Aorta (tissue), 5 donors: ENCODE results near the gene IL16. TPM values are rescaled to one million over a fixed set of nuclear protein-coding genes. Genes with fewer than 3 reads are reported as not detected.

Experiments
- ATAC-seq: fragments of 200-7000 bp; cut with Tn5 transposase; one replicate; pipeline ENCODE4 v1.9.1; 2022; ENCODE audit warnings: moderate library complexity; ENCODE audit not compliant: low FRiP score
- DNase-seq, 2 donors: peaks; one replicate each; pipeline ENCODE4 v3.0.0-alpha.2; 2020
- H3K27ac ChIP-seq, 2 donors: one replicate each; pipeline ENCODE4 v1.5.1; 2013; ENCODE audit warnings: low read length in 2 of 2, mild to moderate bottlenecking in 2 of 2, moderate library complexity in 2 of 2, control low read depth in 1 of 2, inconsistent platforms in 1 of 2, low read depth in 1 of 2
- H3K27me3 ChIP-seq, 2 donors: one replicate each; pipeline ENCODE4 v1.6.1; 2013; ENCODE audit warnings: control low read depth in 1 of 2, low read length in 1 of 2, mild to moderate bottlenecking in 1 of 2, moderate library complexity in 1 of 2; ENCODE audit not compliant: insufficient read depth in 2 of 2, control insufficient read depth in 1 of 2
- H3K36me3 ChIP-seq, 2 donors: one replicate each; pipeline ENCODE4 v1.6.1; 2013; ENCODE audit warnings: control low read depth in 1 of 2, low read length in 1 of 2, mild to moderate bottlenecking in 1 of 2; ENCODE audit not compliant: insufficient read depth in 2 of 2, control insufficient read depth in 1 of 2
- H3K4me1 ChIP-seq, 2 donors: one replicate each; pipeline ENCODE4 v1.6.1; 2013; ENCODE audit warnings: low read length in 2 of 2, control low read depth in 1 of 2, mild to moderate bottlenecking in 1 of 2, moderate library complexity in 1 of 2; ENCODE audit not compliant: insufficient read depth in 2 of 2, control insufficient read depth in 1 of 2
- H3K4me3 ChIP-seq, 2 donors: one replicate each; pipeline ENCODE4 v1.5.1; 2013; ENCODE audit warnings: low read length in 2 of 2, control low read depth in 1 of 2, mild to moderate bottlenecking in 1 of 2
- H3K9me3 ChIP-seq: one replicate; pipeline ENCODE4 v1.6.1; 2013; ENCODE audit warnings: mild to moderate bottlenecking, low read length; ENCODE audit not compliant: control insufficient read depth
- WGBS, 2 donors: extraction: QIAGEN DNeasy Blood & Tissue Kit; methylation state at CpG; one replicate each; pipeline ENCODE4 v1.1.7; 2013; 5-methylcytosine and 5-hydroxymethylcytosine counted together
- intact Hi-C, 2 donors: fragments of 100-400 bp; cut with DNase I; formaldehyde crosslinking; loops; one replicate each; pipeline versions ENCODE4 v1.14.2 to v1.15.0; 2022
- polyA plus RNA-seq, 2 donors: library from polyadenylated mRNA; stranded (reverse); fragments of 200-250 nt; gene quantifications; one replicate each; pipeline ENCODE4 v1.2.3, GENCODE V29; 2013
- total RNA-seq, 2 donors: library from RNA; stranded (reverse); fragmentation: NEBNext Ultra II Directional; extraction: Animal tissue kit (Norgen Biotek cat#: 25700); gene quantifications; one replicate each; pipeline ENCODE4 v1.2.1, GENCODE V29; 2021
- donor health status: healthy with polysubstance abuse.
- donor health status: Bipolar disorder and iron deficiency.
- donor health status: DM: no; HTN: no; CAD: no.
- donor health status: DM: no; HTN: no; CAD: no.
- donor health status: DM: yes; HTN: yes; CAD: no.

IL16 gene
- total and polyA plus RNA-seq, 4 donors = 5.3 to 19.5 (median 7.8) TPM

GRCh38 chr15:81254277-81254915, 57.7 kb downstream of the IL16 start:
- 81 to 82% methylated on average over 5 of the region's 5 CpGs for WGBS, 2 donors
- H3K9me3 ChIP-seq = no peaks in the 10 kb centered on the region
- intact Hi-C loops = loop anchor here in 1 of 2 donors (10.0 kb wide), 1 partner anchor 490 kb away; no protein-coding TSS in a partner anchor
- H3K36me3 ChIP-seq = no peaks in the 10 kb centered on the region
- H3K27me3 ChIP-seq = no peaks in the 10 kb centered on the region
- no peak overlapping the region for H3K4me3 ChIP-seq
- no peak overlapping the region for H3K27ac ChIP-seq
- no peak for ATAC-seq
- no peaks in the 10 kb centered on the region for H3K4me1 ChIP-seq
- DNase-seq = no peak

DNA sequence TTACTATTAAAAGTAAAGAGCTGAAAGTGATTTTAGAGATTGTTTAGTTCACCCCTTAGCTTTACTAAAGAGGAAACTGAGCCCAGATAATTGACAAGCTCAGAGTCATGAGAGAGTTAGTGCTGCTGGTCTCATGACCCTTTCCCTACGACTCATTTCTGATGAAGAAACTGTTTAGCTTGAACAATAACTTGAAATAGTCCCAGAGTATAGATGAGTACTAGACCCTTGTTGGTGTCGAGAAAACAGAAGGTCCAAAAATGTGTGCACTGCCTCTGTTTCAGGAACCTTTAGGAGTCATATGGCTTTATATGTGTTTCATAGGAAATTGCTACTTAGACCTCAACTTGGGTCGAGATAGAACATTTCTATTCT, 58.2 kb downstream of the IL16 start:
- no peaks in the 10 kb centered on the region for H3K4me1 ChIP-seq
- DNase-seq (no peak), ATAC-seq (no peak)
- no peak overlapping the region for H3K27ac ChIP-seq
- H3K36me3 ChIP-seq = no peaks in the 10 kb centered on the region
- intact Hi-C loops = loop anchor here in 1 of 2 donors (10.0 kb wide), 1 partner anchor 490 kb away; no protein-coding TSS in a partner anchor
- no peak overlapping the region for H3K4me3 ChIP-seq
- WGBS, 2 donors = 91 to 93% methylated on average over 3 of the region's 3 CpGs
- H3K9me3 ChIP-seq = no peaks in the 10 kb centered on the region
- H3K27me3 ChIP-seq = no peaks in the 10 kb centered on the region

- intact Hi-C loops = loop anchor here in 1 of 2 donors (10.0 kb wide), 1 partner anchor 489 kb away; no protein-coding TSS in a partner anchor
- no peak for ATAC-seq
- H3K4me3 ChIP-seq = no peak overlapping the region
- H3K9me3 ChIP-seq = no peaks in the 10 kb centered on the region
- no peaks in the 10 kb centered on the region for H3K4me1 ChIP-seq
- no peak for DNase-seq
- H3K36me3 ChIP-seq = no peaks in the 10 kb centered on the region
- H3K27ac ChIP-seq = no peak overlapping the region
- 86 to 89% methylated on average over 5 of the region's 5 CpGs for WGBS, 2 donors
- no peaks in the 10 kb centered on the region for H3K27me3 ChIP-seq
Observed at GRCh38 chr15:81255315-81255957, 58.8 kb downstream of the IL16 start.

DNA sequence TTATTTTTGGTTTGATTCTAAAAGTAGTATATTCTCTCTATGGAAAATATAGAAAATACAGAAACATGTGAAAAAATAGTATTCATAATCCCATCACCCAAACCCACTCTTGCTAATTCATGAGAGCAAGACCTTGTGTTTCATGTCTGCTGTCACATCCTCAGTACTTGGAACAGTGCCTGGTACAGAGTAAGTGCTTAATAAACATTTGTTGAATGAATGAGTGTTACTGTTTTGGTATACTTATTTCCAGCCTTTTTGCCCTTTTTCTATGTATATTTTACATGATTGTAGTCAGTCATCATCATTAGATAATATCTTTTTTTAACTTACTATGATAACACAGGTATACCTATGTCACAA, 59.3 kb downstream of the IL16 start:
- Histone ChIP-seq H3K4me3 (no peak overlapping the region), H3K27ac (no peak overlapping the region), H3K36me3 (no peaks in the 10 kb centered on the region), H3K9me3 (no peaks in the 10 kb centered on the region), H3K4me1 (no peaks in the 10 kb centered on the region), H3K27me3 (no peaks in the 10 kb centered on the region)
- ATAC-seq = no peak
- intact Hi-C loops = loop anchor here in 1 of 2 donors (10.0 kb wide), 1 partner anchor 489 kb away; no protein-coding TSS in a partner anchor
- no peak for DNase-seq

- intact Hi-C loops = loop anchor here in 1 of 2 donors (10.0 kb wide), 1 partner anchor 488 kb away; no protein-coding TSS in a partner anchor
- no peak for ATAC-seq
Observed at GRCh38 chr15:81256916-81257315, 60.2 kb downstream of the IL16 start.

GRCh38 chr15:81257435-81257834, 60.8 kb downstream of the IL16 start:
- Histone ChIP-seq H3K4me3 (no peak overlapping the region), H3K9me3 (no peaks in the 10 kb centered on the region), H3K27me3 (no peaks in the 10 kb centered on the region), H3K27ac (no peak overlapping the region), H3K36me3 (no peaks in the 10 kb centered on the region), H3K4me1 (no peaks in the 10 kb centered on the region)
- WGBS, 2 donors = 36 to 48% methylated on average over 2 of the region's 2 CpGs
- no peak for ATAC-seq
- no peak for DNase-seq
- intact Hi-C loops = loop anchor here in 1 of 2 donors (10.0 kb wide), 1 partner anchor 487 kb away; no protein-coding TSS in a partner anchor

More at GRCh38 chr15:81256916-81257315, 60.2 kb downstream of the IL16 start:
- Histone ChIP-seq H3K4me1 (no peaks in the 10 kb centered on the region), H3K9me3 (no peaks in the 10 kb centered on the region), H3K4me3 (no peak overlapping the region), H3K36me3 (no peaks in the 10 kb centered on the region), H3K27ac (no peak overlapping the region), H3K27me3 (no peaks in the 10 kb centered on the region)
- no peak for DNase-seq
- 22 to 26% methylated on average over 1 of the region's 1 CpG for WGBS, 2 donors

DNA sequence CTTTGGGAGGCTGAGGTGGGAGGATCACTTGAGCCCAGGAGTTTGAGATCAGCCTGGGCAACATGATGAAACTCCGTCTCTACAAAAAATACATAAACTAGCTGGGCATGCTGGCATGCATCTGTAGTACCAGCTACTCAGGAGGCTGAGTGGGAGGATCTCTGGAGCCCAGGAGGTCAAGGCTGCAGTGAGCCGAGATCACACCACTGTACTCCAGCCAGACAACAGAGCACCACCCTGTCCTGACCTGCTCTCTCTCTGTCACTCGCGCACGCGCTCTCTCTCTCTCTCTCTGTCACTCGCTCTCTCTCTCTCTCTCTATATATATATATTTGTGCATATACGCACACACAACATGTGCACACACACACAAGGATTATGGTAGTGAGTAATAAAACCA, 61.8 kb downstream of the IL16 start:
- Histone ChIP-seq H3K4me1 (no peaks in the 10 kb centered on the region), H3K27me3 (no peaks in the 10 kb centered on the region), H3K4me3 (no peak overlapping the region), H3K9me3 (no peaks in the 10 kb centered on the region), H3K36me3 (no peaks in the 10 kb centered on the region), H3K27ac (no peak overlapping the region)
- DNase-seq = no peak
- 87 to 90% methylated on average over 8 of the region's 8 CpGs for WGBS, 2 donors
- ATAC-seq = no peak
- intact Hi-C loops = loop anchor here in 1 of 2 donors (10.0 kb wide), 1 partner anchor 486 kb away; no protein-coding TSS in a partner anchor

GRCh38 chr15:81259760-81260298, 63.1 kb downstream of the IL16 start:
- no peaks in the 10 kb centered on the region for H3K4me1 ChIP-seq
- 91 to 93% methylated on average over 4 of the region's 4 CpGs for WGBS, 2 donors
- no peaks in the 10 kb centered on the region for H3K9me3 ChIP-seq
- ATAC-seq = no peak
- H3K4me3 ChIP-seq = no peak overlapping the region
- H3K27me3 ChIP-seq = no peaks in the 10 kb centered on the region
- H3K36me3 ChIP-seq = no peaks in the 10 kb centered on the region
- DNase-seq = no peak
- H3K27ac ChIP-seq = no peak overlapping the region
- intact Hi-C loops = loop anchor here (5.0 to 10.0 kb wide), 3 partner anchors 153 to 485 kb away; no protein-coding TSS in a partner anchor
